ENCODE results near the gene RIC8B.
"Not testable (repeated sequence)": the region's sequence is repeated elsewhere in the genome, so short reads cannot be mapped to it uniquely, and the experiment has no call there.

The RIC8B gene

DNA sequence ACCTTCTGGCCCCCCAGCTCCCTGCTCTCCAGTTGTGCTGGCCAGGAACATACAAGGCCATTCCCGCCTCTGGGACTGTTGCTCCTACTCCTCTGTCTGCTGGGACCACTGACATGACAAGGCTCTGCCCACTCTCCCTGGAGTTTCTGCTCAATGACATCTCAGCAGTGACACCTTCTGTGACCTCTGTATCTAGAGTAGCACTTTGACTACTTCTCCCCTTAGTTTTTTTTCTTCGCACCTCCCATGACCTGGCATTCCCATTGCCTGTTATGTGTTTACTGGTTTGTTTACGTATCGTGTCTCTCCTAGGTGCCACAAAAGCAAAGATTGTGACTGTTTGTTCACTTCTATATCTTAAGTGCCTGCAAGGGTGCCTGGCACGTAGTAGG is 141.1 kb downstream of the RIC8B start:
- Histone ChIP-seq H3K27me3 (ENCODE audit: control insufficient read depth, insufficient read depth, low read length) (no peaks in the 10 kb centered on the region), H3K36me3 (ENCODE audit: control insufficient read depth, insufficient read depth, low read length) (no peaks in the 10 kb centered on the region), H3K9ac (ENCODE audit: low read length) (no peak overlapping the region), H3K4me3 (ENCODE audit: low read length) (no peak overlapping the region), H3K9me3 (ENCODE audit: control insufficient read depth, low read length) (no peaks in the 10 kb centered on the region), H3K4me1 (ENCODE audit: control insufficient read depth, insufficient read depth, low read length) (no peaks in the 10 kb centered on the region)

GRCh38 chr12:106917503-106917902 is 143.0 kb downstream of the RIC8B start:
- H3K9ac ChIP-seq (ENCODE audit: low read length) = no peak overlapping the region
- no peaks in the 10 kb centered on the region for H3K9me3 ChIP-seq (ENCODE audit: control insufficient read depth, low read length)
- H3K27me3 ChIP-seq (ENCODE audit: control insufficient read depth, insufficient read depth, low read length) = no peaks in the 10 kb centered on the region
- H3K36me3 ChIP-seq (ENCODE audit: control insufficient read depth, insufficient read depth, low read length) = no peaks in the 10 kb centered on the region
- H3K4me3 ChIP-seq (ENCODE audit: low read length) = no peak overlapping the region
- no peaks in the 10 kb centered on the region for H3K4me1 ChIP-seq (ENCODE audit: control insufficient read depth, insufficient read depth, low read length)

GRCh38 chr12:106918746-106919145 is 144.3 kb downstream of the RIC8B start:
- Histone ChIP-seq H3K4me1 (ENCODE audit: control insufficient read depth, insufficient read depth, low read length) (no peaks in the 10 kb centered on the region), H3K4me3 (ENCODE audit: low read length) (no peak overlapping the region), H3K9me3 (ENCODE audit: control insufficient read depth, low read length) (no peaks in the 10 kb centered on the region), H3K36me3 (ENCODE audit: control insufficient read depth, insufficient read depth, low read length) (no peaks in the 10 kb centered on the region), H3K27me3 (ENCODE audit: control insufficient read depth, insufficient read depth, low read length) (no peaks in the 10 kb centered on the region), H3K9ac (ENCODE audit: low read length) (no peak overlapping the region)

DNA sequence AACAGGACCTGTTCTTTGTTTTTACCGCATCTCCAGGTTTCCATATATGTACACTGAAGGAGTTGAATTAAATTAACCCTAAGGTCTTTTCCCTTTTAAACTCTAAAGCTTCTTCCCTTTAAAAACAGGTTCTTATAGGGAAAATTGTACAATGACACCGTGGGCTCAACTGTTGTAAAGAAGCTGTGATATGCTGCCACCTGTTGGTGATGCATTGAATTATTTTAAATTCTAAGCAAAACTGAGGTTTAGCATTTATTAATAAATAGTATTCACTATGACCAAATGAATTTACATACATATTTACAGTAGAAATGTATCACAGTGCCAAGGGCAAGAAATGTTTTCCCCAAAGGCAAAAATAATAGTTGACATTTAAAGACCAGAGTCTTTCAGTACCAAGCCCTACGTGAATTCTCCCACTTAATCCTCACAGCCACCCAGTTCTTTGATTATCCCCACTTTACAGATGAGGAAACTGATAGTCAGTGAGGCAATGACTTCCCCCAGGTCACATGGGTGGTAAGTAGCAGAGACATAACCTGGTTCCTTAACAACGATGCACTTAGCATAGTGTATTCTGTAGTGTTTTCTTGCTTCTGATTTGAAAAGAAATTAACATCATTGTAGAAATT is 145.5 kb downstream of the RIC8B start:
- H3K4me1 ChIP-seq (ENCODE audit: control insufficient read depth, insufficient read depth, low read length) = no peaks in the 10 kb centered on the region
- no peak overlapping the region for H3K9ac ChIP-seq (ENCODE audit: low read length)
- H3K4me3 ChIP-seq (ENCODE audit: low read length) = no peak overlapping the region
- H3K9me3 ChIP-seq (ENCODE audit: control insufficient read depth, low read length) = no peaks in the 10 kb centered on the region
- H3K27me3 ChIP-seq (ENCODE audit: control insufficient read depth, insufficient read depth, low read length) = no peaks in the 10 kb centered on the region
- no peaks in the 10 kb centered on the region for H3K36me3 ChIP-seq (ENCODE audit: control insufficient read depth, insufficient read depth, low read length)

- H3K4me3 ChIP-seq (ENCODE audit: low read length); H3K9me3 ChIP-seq (ENCODE audit: control insufficient read depth, low read length); H3K27me3 ChIP-seq (ENCODE audit: control insufficient read depth, insufficient read depth, low read length); H3K36me3 ChIP-seq (ENCODE audit: control insufficient read depth, insufficient read depth, low read length); H3K4me1 ChIP-seq (ENCODE audit: control insufficient read depth, insufficient read depth, low read length); H3K9ac ChIP-seq (ENCODE audit: low read length): not testable (repeated sequence)
These were observed 147.5 kb downstream of the RIC8B start for GRCh38 chr12:106921976-106922375.

- H3K27me3 ChIP-seq (ENCODE audit: control insufficient read depth, insufficient read depth, low read length); H3K9me3 ChIP-seq (ENCODE audit: control insufficient read depth, low read length); H3K36me3 ChIP-seq (ENCODE audit: control insufficient read depth, insufficient read depth, low read length); H3K4me3 ChIP-seq (ENCODE audit: low read length); H3K9ac ChIP-seq (ENCODE audit: low read length); H3K4me1 ChIP-seq (ENCODE audit: control insufficient read depth, insufficient read depth, low read length): not testable (repeated sequence)
These were observed 149.1 kb downstream of the RIC8B start for GRCh38 chr12:106923594-106923993.

DNA sequence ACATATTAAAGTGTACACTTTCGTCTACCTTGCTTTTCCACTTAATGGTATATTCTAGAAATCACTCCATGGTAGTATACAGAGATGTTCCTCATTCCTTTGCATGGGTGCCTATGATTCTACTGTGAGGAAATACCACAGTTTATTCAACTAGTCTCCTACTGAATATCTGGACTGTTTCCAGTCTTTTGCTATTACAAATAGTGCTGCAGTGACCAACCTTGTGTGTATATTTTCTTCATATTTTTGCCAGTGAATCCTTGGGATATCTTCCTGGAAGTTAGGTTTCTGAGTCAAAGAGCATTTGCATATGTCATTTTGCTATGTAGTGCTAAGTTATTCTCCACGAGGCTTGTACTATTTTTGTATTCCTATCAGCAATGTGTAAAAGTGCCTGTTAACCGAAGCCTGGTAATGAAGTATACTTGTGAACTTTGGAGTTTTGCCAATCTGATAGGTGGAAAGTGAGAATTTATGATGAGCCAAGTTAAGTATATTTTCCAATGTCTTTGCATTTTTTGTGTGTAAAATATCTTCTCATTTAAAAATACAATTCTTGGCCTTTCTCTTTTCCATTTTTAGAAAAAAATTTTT is 149.9 kb downstream of the RIC8B start:
- no peaks in the 10 kb centered on the region for H3K9me3 ChIP-seq (ENCODE audit: control insufficient read depth, low read length)
- no peaks in the 10 kb centered on the region for H3K36me3 ChIP-seq (ENCODE audit: control insufficient read depth, insufficient read depth, low read length)
- no peak overlapping the region for H3K9ac ChIP-seq (ENCODE audit: low read length)
- no peaks in the 10 kb centered on the region for H3K4me1 ChIP-seq (ENCODE audit: control insufficient read depth, insufficient read depth, low read length)
- H3K4me3 ChIP-seq (ENCODE audit: low read length) = no peak overlapping the region
- H3K27me3 ChIP-seq (ENCODE audit: control insufficient read depth, insufficient read depth, low read length) = no peaks in the 10 kb centered on the region

DNA sequence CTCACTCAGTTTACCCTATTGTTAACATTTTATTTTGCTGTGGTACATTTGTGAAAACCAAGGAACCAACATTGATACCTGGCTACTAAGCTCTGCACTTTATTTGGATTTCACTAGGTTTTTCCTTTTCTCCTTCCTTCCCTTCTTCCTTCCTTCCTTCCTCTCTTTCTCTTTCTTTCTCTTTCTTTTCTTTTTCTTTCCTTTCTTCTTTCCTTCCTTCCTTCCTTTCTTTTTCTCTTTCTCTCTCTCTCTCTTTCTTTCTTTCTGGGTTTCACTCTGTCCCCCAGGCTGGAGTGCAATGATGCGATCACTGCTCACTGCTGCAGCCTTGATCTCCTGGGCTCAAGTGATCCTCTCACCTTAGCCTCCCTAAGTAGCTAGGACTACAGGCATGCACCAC is 152.2 kb downstream of the RIC8B start:
- Histone ChIP-seq H3K36me3 (ENCODE audit: control insufficient read depth, insufficient read depth, low read length) (no peaks in the 10 kb centered on the region), H3K9me3 (ENCODE audit: control insufficient read depth, low read length) (no peaks in the 10 kb centered on the region), H3K9ac (ENCODE audit: low read length) (no peak overlapping the region), H3K4me3 (ENCODE audit: low read length) (no peak overlapping the region), H3K27me3 (ENCODE audit: control insufficient read depth, insufficient read depth, low read length) (no peaks in the 10 kb centered on the region), H3K4me1 (ENCODE audit: control insufficient read depth, insufficient read depth, low read length) (no peaks in the 10 kb centered on the region)

GRCh38 chr12:106934277-106934676 is 159.8 kb downstream of the RIC8B start:
- H3K4me1 ChIP-seq (ENCODE audit: control insufficient read depth, insufficient read depth, low read length) = no peaks in the 10 kb centered on the region
- no peaks in the 10 kb centered on the region for H3K27me3 ChIP-seq (ENCODE audit: control insufficient read depth, insufficient read depth, low read length)
- no peak overlapping the region for H3K9ac ChIP-seq (ENCODE audit: low read length)
- no peak overlapping the region for H3K4me3 ChIP-seq (ENCODE audit: low read length)
- no peaks in the 10 kb centered on the region for H3K36me3 ChIP-seq (ENCODE audit: control insufficient read depth, insufficient read depth, low read length)
- H3K9me3 ChIP-seq (ENCODE audit: control insufficient read depth, low read length) = no peaks in the 10 kb centered on the region

Data from mucosa of stomach (tissue), 1 donor.